Ishikawa (cell line): ENCODE data around the gene RNASE7.

Source experiments
- CEBPB ChIP-seq: IDR thresholded peaks from 2 replicates; pipeline ENCODE4 v1.6.1; 2012
- CREB1 ChIP-seq: IDR thresholded peaks from 2 replicates; pipeline ENCODE4 v1.6.1; 2012; ENCODE audit warnings: low read depth
- EGR1 ChIP-seq: IDR thresholded peaks from 2 replicates; pipeline ENCODE4 v1.6.1; 2012
- EP300 ChIP-seq: IDR thresholded peaks from 2 replicates; pipeline ENCODE4 v1.6.1; 2012; ENCODE audit warnings: borderline replicate concordance
- FOXM1 ChIP-seq: IDR thresholded peaks from 2 replicates; pipeline ENCODE4 v1.6.1; 2012; ENCODE audit warnings: low read depth, borderline replicate concordance
- NFIC ChIP-seq: IDR thresholded peaks from 2 replicates; pipeline ENCODE4 v1.6.1; 2012
- RAD21 ChIP-seq: IDR thresholded peaks from 2 replicates; pipeline ENCODE4 v1.6.1; 2012; ENCODE audit warnings: low read depth
- TAF1 ChIP-seq: IDR thresholded peaks from 2 replicates; pipeline ENCODE4 v1.6.1; 2012; ENCODE audit warnings: low read depth, mild to moderate bottlenecking
- TCF12 ChIP-seq: IDR thresholded peaks from 2 replicates; pipeline ENCODE4 v1.6.1; 2012; ENCODE audit warnings: low read depth
- TEAD4 ChIP-seq: IDR thresholded peaks from 2 replicates; pipeline ENCODE4 v1.6.1; 2012
- YY1 ChIP-seq: IDR thresholded peaks from 2 replicates; pipeline ENCODE4 v1.6.1; 2012; ENCODE audit warnings: low read depth
- ZBTB7A ChIP-seq: IDR thresholded peaks from 2 replicates; pipeline ENCODE4 v1.6.1; 2012; ENCODE audit warnings: low read depth
- TF ChIP-seq, protein P1 (sequence below): IDR thresholded peaks from 2 replicates; pipeline ENCODE4 v1.6.1; 2012
- TF ChIP-seq, protein P2 (sequence below): IDR thresholded peaks from 2 replicates; pipeline ENCODE4 v1.6.1; 2012; ENCODE audit warnings: low read depth, mild to moderate bottlenecking
- TF ChIP-seq, protein P3 (sequence below): IDR thresholded peaks from 2 replicates; pipeline ENCODE4 v1.6.1; 2012

The RNASE7 gene

DNA sequence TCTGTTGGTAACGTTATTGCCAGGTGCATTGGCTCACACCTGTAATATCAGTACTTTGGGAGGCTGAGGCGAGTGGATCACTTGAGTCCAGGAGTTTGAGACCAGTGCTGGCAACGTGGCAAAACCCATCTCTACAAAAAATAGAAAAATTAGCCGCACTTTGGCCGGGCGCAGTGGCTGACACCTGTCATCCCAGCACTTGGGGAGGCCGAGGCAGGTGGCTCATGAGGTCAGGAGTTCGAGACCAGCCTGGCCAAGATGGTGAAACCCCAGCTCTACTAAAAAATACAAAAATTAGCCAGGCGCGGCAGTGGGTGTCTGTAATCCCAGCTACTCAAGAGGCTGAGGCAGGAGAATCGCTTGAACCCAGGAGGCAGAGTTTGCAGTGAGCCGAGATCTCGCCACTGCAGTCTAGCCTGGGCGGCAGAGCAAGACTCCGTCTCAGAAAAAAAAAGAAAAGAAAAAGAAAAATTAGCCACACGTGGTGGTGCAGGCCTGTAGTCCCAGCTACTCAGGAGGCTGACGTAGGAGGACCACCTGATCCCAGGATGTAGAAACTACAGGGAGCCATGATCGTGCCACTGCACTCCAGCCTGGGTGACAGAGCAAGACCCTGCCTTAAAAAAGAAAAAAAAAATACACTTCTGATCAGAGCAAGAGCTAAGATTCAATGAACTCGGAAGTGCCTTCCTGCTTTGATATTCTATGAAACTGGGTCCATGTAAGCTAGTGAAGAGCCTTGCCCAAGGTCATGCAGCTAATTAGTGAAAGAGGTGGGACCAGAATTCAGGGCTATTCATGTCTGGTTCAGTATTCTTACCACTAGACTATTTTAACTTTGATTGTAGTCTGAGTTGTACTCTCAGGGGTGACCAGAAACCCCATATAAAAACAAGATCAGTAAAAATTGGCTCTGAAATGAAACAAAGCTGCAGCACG is 11.3 kb downstream of the RNASE7 start:
- TF ChIP-seq EP300 (no peak), TAF1 (no peak), NFIC (no peak), FOXM1 (no peak), EGR1 (no peak), CREB1 (no peak), RAD21 (no peak), TCF12 (no peak), TEAD4 (no peak), ZBTB7A (no peak), YY1 (no peak), CEBPB (no peak)
- TF ChIP-seq, protein P1, sequence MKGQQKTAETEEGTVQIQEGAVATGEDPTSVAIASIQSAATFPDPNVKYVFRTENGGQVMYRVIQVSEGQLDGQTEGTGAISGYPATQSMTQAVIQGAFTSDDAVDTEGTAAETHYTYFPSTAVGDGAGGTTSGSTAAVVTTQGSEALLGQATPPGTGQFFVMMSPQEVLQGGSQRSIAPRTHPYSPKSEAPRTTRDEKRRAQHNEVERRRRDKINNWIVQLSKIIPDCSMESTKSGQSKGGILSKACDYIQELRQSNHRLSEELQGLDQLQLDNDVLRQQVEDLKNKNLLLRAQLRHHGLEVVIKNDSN = no peak
- TF ChIP-seq, protein P2, sequence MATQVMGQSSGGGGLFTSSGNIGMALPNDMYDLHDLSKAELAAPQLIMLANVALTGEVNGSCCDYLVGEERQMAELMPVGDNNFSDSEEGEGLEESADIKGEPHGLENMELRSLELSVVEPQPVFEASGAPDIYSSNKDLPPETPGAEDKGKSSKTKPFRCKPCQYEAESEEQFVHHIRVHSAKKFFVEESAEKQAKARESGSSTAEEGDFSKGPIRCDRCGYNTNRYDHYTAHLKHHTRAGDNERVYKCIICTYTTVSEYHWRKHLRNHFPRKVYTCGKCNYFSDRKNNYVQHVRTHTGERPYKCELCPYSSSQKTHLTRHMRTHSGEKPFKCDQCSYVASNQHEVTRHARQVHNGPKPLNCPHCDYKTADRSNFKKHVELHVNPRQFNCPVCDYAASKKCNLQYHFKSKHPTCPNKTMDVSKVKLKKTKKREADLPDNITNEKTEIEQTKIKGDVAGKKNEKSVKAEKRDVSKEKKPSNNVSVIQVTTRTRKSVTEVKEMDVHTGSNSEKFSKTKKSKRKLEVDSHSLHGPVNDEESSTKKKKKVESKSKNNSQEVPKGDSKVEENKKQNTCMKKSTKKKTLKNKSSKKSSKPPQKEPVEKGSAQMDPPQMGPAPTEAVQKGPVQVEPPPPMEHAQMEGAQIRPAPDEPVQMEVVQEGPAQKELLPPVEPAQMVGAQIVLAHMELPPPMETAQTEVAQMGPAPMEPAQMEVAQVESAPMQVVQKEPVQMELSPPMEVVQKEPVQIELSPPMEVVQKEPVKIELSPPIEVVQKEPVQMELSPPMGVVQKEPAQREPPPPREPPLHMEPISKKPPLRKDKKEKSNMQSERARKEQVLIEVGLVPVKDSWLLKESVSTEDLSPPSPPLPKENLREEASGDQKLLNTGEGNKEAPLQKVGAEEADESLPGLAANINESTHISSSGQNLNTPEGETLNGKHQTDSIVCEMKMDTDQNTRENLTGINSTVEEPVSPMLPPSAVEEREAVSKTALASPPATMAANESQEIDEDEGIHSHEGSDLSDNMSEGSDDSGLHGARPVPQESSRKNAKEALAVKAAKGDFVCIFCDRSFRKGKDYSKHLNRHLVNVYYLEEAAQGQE = no peak
- TF ChIP-seq, protein P3, sequence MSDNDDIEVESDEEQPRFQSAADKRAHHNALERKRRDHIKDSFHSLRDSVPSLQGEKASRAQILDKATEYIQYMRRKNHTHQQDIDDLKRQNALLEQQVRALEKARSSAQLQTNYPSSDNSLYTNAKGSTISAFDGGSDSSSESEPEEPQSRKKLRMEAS = no peak

DNA sequence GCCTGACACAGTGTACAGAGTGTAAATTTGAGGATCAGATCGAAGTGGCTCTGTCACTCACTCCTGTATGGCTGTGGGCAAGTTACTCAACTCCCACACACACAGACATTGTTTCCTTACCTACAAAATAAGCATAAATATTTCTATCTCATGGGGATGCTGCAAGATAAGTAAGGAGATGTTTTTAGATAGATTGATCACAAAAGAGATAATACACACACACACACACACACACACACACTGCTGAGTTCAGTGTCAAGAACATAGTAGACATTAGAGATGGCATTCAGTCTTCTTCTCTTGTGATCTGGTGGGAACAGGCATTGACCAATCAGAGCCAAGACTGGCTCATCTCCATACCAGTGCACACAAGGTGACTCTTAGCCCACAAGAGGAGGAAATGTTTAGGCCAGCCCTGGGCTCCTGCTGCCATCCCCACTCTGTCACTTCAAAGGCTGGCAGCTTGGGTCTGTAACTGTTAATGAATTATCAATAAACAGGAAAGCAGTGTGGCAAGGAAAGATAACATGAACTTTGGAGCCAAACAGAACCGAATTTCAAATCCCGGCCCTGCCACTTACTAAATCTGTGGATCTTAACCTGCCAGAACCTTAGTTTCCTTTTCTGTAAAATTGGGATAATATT is 12.1 kb downstream of the RNASE7 start:
- no peak for TF ChIP-seq EP300
- no peak for TF ChIP-seq RAD21
- no peak for TF ChIP-seq YY1
- TF ChIP-seq, protein P1 = no peak
- no peak for TF ChIP-seq ZBTB7A
- no peak for TF ChIP-seq CREB1
- TF ChIP-seq CEBPB = no peak
- TF ChIP-seq TAF1 = no peak
- no peak for TF ChIP-seq NFIC
- TF ChIP-seq TCF12 = no peak
- TF ChIP-seq, protein P3 = no peak
- TF ChIP-seq FOXM1 = no peak
- TF ChIP-seq, protein P2 = no peak
- TF ChIP-seq TEAD4 = no peak
- TF ChIP-seq EGR1 = no peak

DNA sequence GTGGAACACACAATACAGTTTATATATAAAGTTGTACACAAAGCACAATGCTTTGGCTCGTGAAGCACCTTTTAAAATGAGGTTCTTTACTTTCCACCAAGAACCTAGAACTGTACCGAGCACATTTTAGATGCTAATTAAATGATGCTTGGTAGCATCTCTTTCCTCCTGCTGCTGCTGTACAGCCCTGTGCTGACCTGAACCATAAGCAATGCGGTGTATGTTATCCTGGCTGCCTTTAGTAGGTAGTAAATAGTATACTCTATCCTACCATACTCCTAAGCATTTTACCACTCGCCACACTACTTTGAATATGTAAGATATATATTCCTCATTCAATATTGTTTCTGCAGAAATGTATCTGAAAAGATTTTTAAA is 12.6 kb downstream of the RNASE7 start:
- TF ChIP-seq TCF12 (no peak), CREB1 (no peak), CEBPB (no peak), EGR1 (no peak), TAF1 (no peak), YY1 (no peak), RAD21 (no peak), ZBTB7A (no peak)
- TF ChIP-seq, protein P3 = no peak

DNA sequence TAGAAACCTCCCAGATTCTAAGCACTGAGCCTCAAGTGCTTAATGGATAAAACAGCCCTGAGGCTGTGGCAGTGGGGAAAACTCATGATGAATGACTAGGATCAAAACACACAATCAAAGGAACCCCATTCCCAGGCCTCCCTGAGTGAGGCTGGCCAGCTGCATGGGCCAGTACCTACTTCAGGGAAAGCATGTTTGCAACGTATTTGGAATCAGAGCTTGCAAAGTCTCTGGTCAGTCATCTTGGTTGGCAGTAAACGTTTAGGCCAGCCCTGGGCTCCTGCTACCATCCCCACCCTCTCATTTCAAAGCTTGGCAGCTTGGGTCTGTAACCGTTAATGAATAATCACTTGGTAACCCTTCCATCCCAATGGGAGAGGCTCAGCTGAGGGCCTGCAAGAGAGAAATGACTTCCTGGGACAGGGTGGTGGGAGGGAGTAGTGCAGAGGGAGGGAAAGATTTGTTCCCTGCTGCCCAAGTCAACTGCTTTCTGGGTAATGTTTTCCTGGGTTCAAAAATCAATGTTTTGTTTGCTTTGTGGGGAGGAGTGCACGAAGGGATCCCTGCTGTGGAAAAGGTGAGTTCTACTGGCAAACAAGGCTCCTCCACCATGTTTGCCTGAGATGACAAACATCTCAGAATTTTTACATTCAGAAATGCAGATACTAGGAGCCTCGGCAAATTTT is 13.4 kb downstream of the RNASE7 start:
- no peak for TF ChIP-seq TAF1
- no peak for TF ChIP-seq CEBPB
- no peak for TF ChIP-seq CREB1
- TF ChIP-seq TCF12 = no peak
- TF ChIP-seq RAD21 = no peak
- no peak for TF ChIP-seq EGR1
- no peak for TF ChIP-seq YY1
- TF ChIP-seq, protein P3 = no peak
- TF ChIP-seq, protein P1 = no peak
- TF ChIP-seq NFIC = no peak
- no peak for TF ChIP-seq EP300
- TF ChIP-seq, protein P2 = no peak
- no peak for TF ChIP-seq ZBTB7A
- no peak for TF ChIP-seq FOXM1
- TF ChIP-seq TEAD4 = no peak
